HG03442 (cell line): ENCODE measurements around the gene DOK7.

Experiments used
- ATAC-seq: cut with Tn5 transposase; IDR thresholded peaks from one replicate; pipeline ENCODE4 v1.9.1; 2021; ENCODE audit warnings: mild to moderate bottlenecking, moderate library complexity; ENCODE audit not compliant: unreplicated experiment

The DOK7 gene

GRCh38 chr4:3461515-3462291 lies 1.4 kb upstream of the DOK7 start:
- ATAC-seq, result no peak

- no peak for ATAC-seq
Measured at GRCh38 chr4:3462321-3462789, 751 bp upstream of the DOK7 start.

GRCh38 chr4:3463556-3464348 lies 646 bp downstream of the DOK7 start:
- no peak for ATAC-seq

GRCh38 chr4:3464349-3464905 lies 1.3 kb downstream of the DOK7 start:
- ATAC-seq, result no peak

- ATAC-seq, result no peak
Measured at GRCh38 chr4:3464911-3465697, 2.0 kb downstream of the DOK7 start.

GRCh38 chr4:3465698-3466671 lies 2.9 kb downstream of the DOK7 start:
- no peak for ATAC-seq

GRCh38 chr4:3466691-3467600 lies 3.8 kb downstream of the DOK7 start:
- no peak for ATAC-seq

- no peak for ATAC-seq
Measured at GRCh38 chr4:3467601-3468031, 4.5 kb downstream of the DOK7 start.

GRCh38 chr4:3468154-3468553 lies 5.0 kb downstream of the DOK7 start:
- ATAC-seq, result no peak

- ATAC-seq, result no peak
Measured at GRCh38 chr4:3468804-3469203, 5.7 kb downstream of the DOK7 start.

GRCh38 chr4:3469386-3470243 lies 6.5 kb downstream of the DOK7 start:
- no peak for ATAC-seq

- no peak for ATAC-seq
Measured at GRCh38 chr4:3470244-3471097, 7.4 kb downstream of the DOK7 start.

- ATAC-seq, result no peak
Measured at GRCh38 chr4:3471098-3471760, 8.1 kb downstream of the DOK7 start.

GRCh38 chr4:3471886-3472285 lies 8.8 kb downstream of the DOK7 start:
- ATAC-seq, result no peak

GRCh38 chr4:3472411-3473141 lies 9.5 kb downstream of the DOK7 start:
- no peak for ATAC-seq
